IPS DF 4.7 (cell line): Measurements from ENCODE around the gene CDH26.

Experiments used
- DNase-seq: peaks from one replicate; pipeline ENCODE4 v3.0.0-alpha.2; 2013; ENCODE audit warnings: low spot score; ENCODE audit errors: extremely low read depth

Gene CDH26

GRCh38 chr20:59958123-59958522 is at the start of gene CDH26:
TSS of gene CDH26 (plus strand) at chr20:59958423. CDS start at chr20:59958727, 304 bp downstream.
- no peak for DNase-seq

- no peak for DNase-seq
Observed at GRCh38 chr20:59908855-59909254, 49.4 kb upstream of the CDH26 start.

- DNase-seq, result no peak
Observed at GRCh38 chr20:59911041-59911440, 47.2 kb upstream of the CDH26 start.

GRCh38 chr20:59912609-59913008 is 45.6 kb upstream of the CDH26 start:
- no peak for DNase-seq

- DNase-seq, result no peak
Observed at GRCh38 chr20:59920944-59921343, 37.3 kb upstream of the CDH26 start.

GRCh38 chr20:59923514-59923913 is 34.7 kb upstream of the CDH26 start:
- DNase-seq, result no peak

- no peak for DNase-seq
Observed at GRCh38 chr20:59925359-59925758, 32.9 kb upstream of the CDH26 start.

- DNase-seq, result no peak
Observed at GRCh38 chr20:59925899-59926298, 32.3 kb upstream of the CDH26 start.

- DNase-seq, result no peak
Observed at GRCh38 chr20:59931511-59932312, 26.5 kb upstream of the CDH26 start.

- no peak for DNase-seq
Observed at GRCh38 chr20:59932616-59933295, 25.5 kb upstream of the CDH26 start.

GRCh38 chr20:59933296-59933848 is 24.9 kb upstream of the CDH26 start, which contains the start of gene SYCP2:
TSS of gene SYCP2 (minus strand) at chr20:59933637. CDS start at chr20:59922413, 11,224 bp downstream.
- no peak for DNase-seq

- no peak for DNase-seq
Observed at GRCh38 chr20:59933849-59934585, 24.2 kb upstream of the CDH26 start.

GRCh38 chr20:59935457-59936185 is 22.6 kb upstream of the CDH26 start:
- no peak for DNase-seq

- no peak for DNase-seq
Observed at GRCh38 chr20:59936409-59936808, 21.8 kb upstream of the CDH26 start.

GRCh38 chr20:59937150-59937549 is 21.1 kb upstream of the CDH26 start:
- DNase-seq, result no peak

- DNase-seq, result no peak
Observed at GRCh38 chr20:59938221-59938620, 20.0 kb upstream of the CDH26 start.

- no peak for DNase-seq
Observed at GRCh38 chr20:59938696-59939051, 19.5 kb upstream of the CDH26 start.

- no peak for DNase-seq
Observed at GRCh38 chr20:59939052-59939878, 19.0 kb upstream of the CDH26 start.

GRCh38 chr20:59939879-59940128 is 18.4 kb upstream of the CDH26 start:
- no peak for DNase-seq

GRCh38 chr20:59940129-59940955 is 17.9 kb upstream of the CDH26 start, which contains the start of the genes FAM217B and PPP1R3D:
TSS of gene FAM217B (plus strand) at chr20:59940389. CDS start at chr20:59943944, 3,555 bp downstream.
TSS of gene PPP1R3D (minus strand) at chr20:59940305. CDS start at chr20:59939931, 374 bp downstream.
- DNase-seq, result no peak
